HT-29 (cell line): ENCODE data around the gene FABP6. TPM values are rescaled to one million over a fixed set of nuclear protein-coding genes. Genes with fewer than 3 reads are reported as not detected.
"Not testable (repeated sequence)": the region's sequence is repeated elsewhere in the genome, so short reads cannot be mapped to it uniquely, and the experiment has no call there.

Experiments
- DNase-seq: peaks from one replicate; pipeline ENCODE4 v3.0.0-alpha.2; 2015; ENCODE audit warnings: low spot score
- total RNA-seq: library from RNA; depleted of rRNA; stranded (reverse); fragments of >200 nt; shearing (Covaris generic); gene quantifications from 2 replicates; pipeline ENCODE4 v1.2.3, GENCODE V29; 2014; rRNA removed

FABP6 gene
- 2.2 and 2.9 TPM in 2 replicates for total RNA-seq

GRCh38 chr5:160229190-160229742 lies at the start of gene FABP6:
Gene FABP6, plus strand, starts transcription at chr5:160229506. Its CDS starts 52 bp downstream, at chr5:160229558.
- DNase-seq = no peak

- no peak for DNase-seq
Measured at GRCh38 chr5:160180931-160181330, 48.4 kb upstream of the FABP6 start.

GRCh38 chr5:160181965-160182622 lies 47.2 kb upstream of the FABP6 start:
- DNase-seq = peak; percentile 72

GRCh38 chr5:160183075-160183474 lies 46.2 kb upstream of the FABP6 start:
- DNase-seq = no peak

GRCh38 chr5:160185626-160186360 lies 43.5 kb upstream of the FABP6 start:
- no peak for DNase-seq

- DNase-seq = no peak
Measured at GRCh38 chr5:160186480-160186879, 42.8 kb upstream of the FABP6 start.

GRCh38 chr5:160187091-160187490 lies 42.2 kb upstream of the FABP6 start:
- no peak for DNase-seq

GRCh38 chr5:160188141-160189015 lies 40.9 kb upstream of the FABP6 start:
- peak; percentile 88 for DNase-seq

- DNase-seq = no peak
Measured at GRCh38 chr5:160192424-160192823, 36.9 kb upstream of the FABP6 start.

GRCh38 chr5:160193076-160193475 lies 36.2 kb upstream of the FABP6 start:
- DNase-seq = not testable (repeated sequence)

- DNase-seq = not testable (repeated sequence)
Measured at GRCh38 chr5:160193790-160194189, 35.5 kb upstream of the FABP6 start.

GRCh38 chr5:160197341-160198144 lies 31.8 kb upstream of the FABP6 start:
- DNase-seq = no peak

- no peak for DNase-seq
Measured at GRCh38 chr5:160198146-160198545, 31.2 kb upstream of the FABP6 start.

- no peak for DNase-seq
Measured at GRCh38 chr5:160198841-160199409, 30.4 kb upstream of the FABP6 start.

- DNase-seq = peak; percentile 72
Measured at GRCh38 chr5:160199410-160199911, 29.8 kb upstream of the FABP6 start.

- no peak for DNase-seq
Measured at GRCh38 chr5:160207061-160207460, 22.2 kb upstream of the FABP6 start.

- peak; percentile 61 for DNase-seq
Measured at GRCh38 chr5:160209917-160210316, 19.4 kb upstream of the FABP6 start.

- DNase-seq = no peak
Measured at GRCh38 chr5:160210606-160211005, 18.7 kb upstream of the FABP6 start.

- DNase-seq = no peak
Measured at GRCh38 chr5:160211352-160211751, 18.0 kb upstream of the FABP6 start.

- DNase-seq = peak; percentile 25
Measured at GRCh38 chr5:160213537-160213936, 15.8 kb upstream of the FABP6 start.
